Measurements from ENCODE around the gene CCT6B.

The CCT6B gene

DNA sequence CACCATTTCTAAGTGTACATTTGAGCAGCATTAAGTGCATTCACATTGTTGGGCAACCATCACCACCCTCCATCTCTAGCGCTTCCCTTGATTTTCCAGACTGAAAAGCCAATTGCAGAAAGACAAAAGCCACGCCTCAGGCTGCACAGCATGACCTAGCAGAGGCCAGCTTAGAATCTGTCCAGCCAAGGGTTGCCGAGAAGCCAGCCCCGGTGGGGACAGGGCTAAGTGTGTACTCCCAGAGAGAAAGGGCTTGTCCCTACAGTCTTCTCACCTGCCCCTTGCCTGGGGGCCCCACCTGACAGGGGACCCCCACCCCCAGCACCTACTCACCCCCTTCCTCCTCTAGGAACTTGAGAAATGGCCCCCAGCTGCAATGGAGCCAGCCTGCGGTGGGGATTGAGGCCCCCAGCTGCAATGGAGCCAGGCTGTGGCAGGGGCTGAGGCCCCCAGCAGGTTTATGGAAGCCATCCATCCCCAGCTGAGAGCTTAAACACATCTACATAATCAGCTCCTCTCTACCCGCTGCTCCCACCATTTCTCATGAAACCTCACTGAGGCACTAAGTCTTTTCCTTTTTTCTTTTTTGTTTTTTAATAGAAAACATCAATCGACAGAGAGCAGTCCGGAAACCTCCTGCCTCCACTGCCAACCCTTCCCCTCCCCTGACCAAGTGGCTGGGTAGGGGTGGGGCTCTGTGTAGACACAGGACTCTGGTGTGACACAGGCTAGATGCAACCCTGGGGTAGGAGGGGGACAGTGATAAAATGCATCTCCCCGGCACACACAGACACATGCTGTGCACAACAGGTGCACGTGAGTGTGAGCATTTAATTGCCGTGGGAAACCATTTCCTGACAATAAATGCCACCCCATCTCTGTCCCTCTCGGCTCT is 77.9 kb downstream of the CCT6B start:
- no peak for DNase-seq

DNA sequence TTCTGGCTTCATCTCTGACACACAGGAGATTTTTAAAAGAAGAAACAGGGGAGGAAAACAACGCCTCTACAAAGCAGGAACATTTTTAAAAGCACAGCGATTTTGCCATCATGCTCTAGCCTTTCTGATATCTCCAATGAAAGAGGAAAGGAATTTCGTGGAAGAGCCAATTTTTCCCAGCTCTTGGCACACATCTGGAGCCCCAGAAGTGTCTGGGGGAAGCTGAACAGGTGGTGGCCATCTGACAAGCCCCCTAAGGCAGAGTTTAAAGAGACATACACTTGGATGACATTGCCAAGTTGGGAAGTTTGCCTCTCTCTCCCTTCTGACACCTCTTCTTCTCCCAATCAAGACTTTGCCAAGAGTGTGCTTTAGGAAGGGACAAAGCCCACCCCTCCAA is 82.1 kb downstream of the CCT6B start:
- DNase-seq: no peak

Data from activated gamma-delta T cell (primary cell).